ENCODE data around the gene TMC3.

TMC3 gene

GRCh38 chr15:81381720-81382119 is 7.7 kb upstream of the TMC3 start:
- Histone ChIP-seq H3K36me3 (ENCODE audit: control insufficient read depth, insufficient read depth, low read length, severe bottlenecking) (no peaks in the 10 kb centered on the region), H3K27me3 (replicated peaks; ENCODE audit: control insufficient read depth, insufficient read depth, low read length) (no peaks in the 10 kb centered on the region), H3K9ac (ENCODE audit: low read length) (no peak overlapping the region), H3K4me3 (ENCODE audit: low read length) (no peak overlapping the region), H3K9me3 (ENCODE audit: control insufficient read depth, low read length) (no peaks in the 10 kb centered on the region), H3K4me1 (ENCODE audit: control insufficient read depth, insufficient read depth, low read length) (peaks cover 5% of the 10 kb centered on the region)
- DNase-seq (ENCODE audit: low read depth): no peak

- Histone ChIP-seq H3K9ac (ENCODE audit: low read length) (no peak overlapping the region), H3K4me3 (ENCODE audit: low read length) (no peak overlapping the region), H3K27me3 (replicated peaks; ENCODE audit: control insufficient read depth, insufficient read depth, low read length) (no peaks in the 10 kb centered on the region), H3K9me3 (ENCODE audit: control insufficient read depth, low read length) (no peaks in the 10 kb centered on the region), H3K4me1 (ENCODE audit: control insufficient read depth, insufficient read depth, low read length) (peaks cover 5% of the 10 kb centered on the region), H3K36me3 (ENCODE audit: control insufficient read depth, insufficient read depth, low read length, severe bottlenecking) (no peaks in the 10 kb centered on the region)
- no peak for DNase-seq (ENCODE audit: low read depth)
Observed at GRCh38 chr15:81380668-81381067, 6.7 kb upstream of the TMC3 start.

- H3K36me3 ChIP-seq (ENCODE audit: control insufficient read depth, insufficient read depth, low read length, severe bottlenecking): no peaks in the 10 kb centered on the region
- no peak overlapping the region for H3K9ac ChIP-seq (ENCODE audit: low read length)
- peaks cover 9% of the 10 kb centered on the region for H3K4me1 ChIP-seq (ENCODE audit: control insufficient read depth, insufficient read depth, low read length)
- no peak for DNase-seq (ENCODE audit: low read depth)
- H3K9me3 ChIP-seq (ENCODE audit: control insufficient read depth, low read length): no peaks in the 10 kb centered on the region
- no peak overlapping the region for H3K4me3 ChIP-seq (ENCODE audit: low read length)
- no peaks in the 10 kb centered on the region for H3K27me3 ChIP-seq (replicated peaks; ENCODE audit: control insufficient read depth, insufficient read depth, low read length)
Observed at GRCh38 chr15:81380203-81380602, 6.2 kb upstream of the TMC3 start.

GRCh38 chr15:81379269-81379668 is 5.3 kb upstream of the TMC3 start:
- Histone ChIP-seq H3K4me3 (ENCODE audit: low read length) (no peak overlapping the region), H3K9me3 (ENCODE audit: control insufficient read depth, low read length) (no peaks in the 10 kb centered on the region), H3K36me3 (ENCODE audit: control insufficient read depth, insufficient read depth, low read length, severe bottlenecking) (no peaks in the 10 kb centered on the region), H3K4me1 (ENCODE audit: control insufficient read depth, insufficient read depth, low read length) (peaks cover 18% of the 10 kb centered on the region), H3K9ac (ENCODE audit: low read length) (no peak overlapping the region), H3K27me3 (replicated peaks; ENCODE audit: control insufficient read depth, insufficient read depth, low read length) (no peaks in the 10 kb centered on the region)
- DNase-seq (ENCODE audit: low read depth): no peak

GRCh38 chr15:81378443-81378842 is 4.4 kb upstream of the TMC3 start:
- Histone ChIP-seq H3K36me3 (ENCODE audit: control insufficient read depth, insufficient read depth, low read length, severe bottlenecking) (no peaks in the 10 kb centered on the region), H3K4me1 (ENCODE audit: control insufficient read depth, insufficient read depth, low read length) (peaks cover 19% of the 10 kb centered on the region), H3K9ac (ENCODE audit: low read length) (no peak overlapping the region), H3K9me3 (ENCODE audit: control insufficient read depth, low read length) (no peaks in the 10 kb centered on the region), H3K4me3 (ENCODE audit: low read length) (no peak overlapping the region), H3K27me3 (replicated peaks; ENCODE audit: control insufficient read depth, insufficient read depth, low read length) (peaks cover 6% of the 10 kb centered on the region)
- no peak for DNase-seq (ENCODE audit: low read depth)

- peaks cover 6% of the 10 kb centered on the region for H3K27me3 ChIP-seq (replicated peaks; ENCODE audit: control insufficient read depth, insufficient read depth, low read length)
- H3K9me3 ChIP-seq (ENCODE audit: control insufficient read depth, low read length): no peaks in the 10 kb centered on the region
- no peak overlapping the region for H3K4me3 ChIP-seq (ENCODE audit: low read length)
- H3K36me3 ChIP-seq (ENCODE audit: control insufficient read depth, insufficient read depth, low read length, severe bottlenecking): no peaks in the 10 kb centered on the region
- DNase-seq (ENCODE audit: low read depth): no peak
- H3K4me1 ChIP-seq (ENCODE audit: control insufficient read depth, insufficient read depth, low read length): peaks cover 19% of the 10 kb centered on the region
- H3K9ac ChIP-seq (ENCODE audit: low read length): no peak overlapping the region
Observed at GRCh38 chr15:81377871-81378270, 3.9 kb upstream of the TMC3 start.

- Histone ChIP-seq H3K4me3 (ENCODE audit: low read length) (no peak overlapping the region), H3K9ac (ENCODE audit: low read length) (no peak overlapping the region), H3K36me3 (ENCODE audit: control insufficient read depth, insufficient read depth, low read length, severe bottlenecking) (no peaks in the 10 kb centered on the region), H3K9me3 (ENCODE audit: control insufficient read depth, low read length) (no peaks in the 10 kb centered on the region), H3K27me3 (replicated peaks; ENCODE audit: control insufficient read depth, insufficient read depth, low read length) (peaks cover 10% of the 10 kb centered on the region), H3K4me1 (ENCODE audit: control insufficient read depth, insufficient read depth, low read length) (peaks cover 19% of the 10 kb centered on the region)
- DNase-seq (ENCODE audit: low read depth): no peak
Observed at GRCh38 chr15:81376231-81376630, 2.2 kb upstream of the TMC3 start.

GRCh38 chr15:81375461-81375860 is 1.4 kb upstream of the TMC3 start:
- DNase-seq (ENCODE audit: low read depth): no peak

GRCh38 chr15:81373176-81373575 is 837 bp downstream of the TMC3 start:
- Histone ChIP-seq H3K36me3 (ENCODE audit: control insufficient read depth, insufficient read depth, low read length, severe bottlenecking) (no peaks in the 10 kb centered on the region), H3K27me3 (replicated peaks; ENCODE audit: control insufficient read depth, insufficient read depth, low read length) (peaks cover 10% of the 10 kb centered on the region), H3K4me1 (ENCODE audit: control insufficient read depth, insufficient read depth, low read length) (peaks cover 14% of the 10 kb centered on the region), H3K4me3 (ENCODE audit: low read length) (no peak overlapping the region), H3K9me3 (ENCODE audit: control insufficient read depth, low read length) (no peaks in the 10 kb centered on the region), H3K9ac (ENCODE audit: low read length) (no peak overlapping the region)
- DNase-seq (ENCODE audit: low read depth): no peak

More at GRCh38 chr15:81375461-81375860, 1.4 kb upstream of the TMC3 start:
- Histone ChIP-seq H3K9me3 (ENCODE audit: control insufficient read depth, low read length) (no peaks in the 10 kb centered on the region), H3K4me3 (ENCODE audit: low read length) (no peak overlapping the region), H3K36me3 (ENCODE audit: control insufficient read depth, insufficient read depth, low read length, severe bottlenecking) (no peaks in the 10 kb centered on the region), H3K27me3 (replicated peaks; ENCODE audit: control insufficient read depth, insufficient read depth, low read length) (peaks cover 10% of the 10 kb centered on the region), H3K9ac (ENCODE audit: low read length) (no peak overlapping the region), H3K4me1 (ENCODE audit: control insufficient read depth, insufficient read depth, low read length) (peaks cover 19% of the 10 kb centered on the region)

GRCh38 chr15:81372575-81372974 is 1.4 kb downstream of the TMC3 start:
- no peak overlapping the region for H3K4me3 ChIP-seq (ENCODE audit: low read length)
- peaks cover 10% of the 10 kb centered on the region for H3K27me3 ChIP-seq (replicated peaks; ENCODE audit: control insufficient read depth, insufficient read depth, low read length)
- peaks cover 14% of the 10 kb centered on the region for H3K4me1 ChIP-seq (ENCODE audit: control insufficient read depth, insufficient read depth, low read length)
- no peaks in the 10 kb centered on the region for H3K9me3 ChIP-seq (ENCODE audit: control insufficient read depth, low read length)
- H3K9ac ChIP-seq (ENCODE audit: low read length): no peak overlapping the region
- DNase-seq (ENCODE audit: low read depth): no peak
- H3K36me3 ChIP-seq (ENCODE audit: control insufficient read depth, insufficient read depth, low read length, severe bottlenecking): no peaks in the 10 kb centered on the region

GRCh38 chr15:81363718-81364500 is 10.1 kb downstream of the TMC3 start:
- no peaks in the 10 kb centered on the region for H3K36me3 ChIP-seq (ENCODE audit: control insufficient read depth, insufficient read depth, low read length, severe bottlenecking)

GRCh38 chr15:81363276-81363675 is 10.7 kb downstream of the TMC3 start:
- DNase-seq (ENCODE audit: low read depth): no peak
- no peak overlapping the region for H3K9ac ChIP-seq (ENCODE audit: low read length)
- H3K4me1 ChIP-seq (ENCODE audit: control insufficient read depth, insufficient read depth, low read length): peaks cover 8% of the 10 kb centered on the region
- no peaks in the 10 kb centered on the region for H3K36me3 ChIP-seq (ENCODE audit: control insufficient read depth, insufficient read depth, low read length, severe bottlenecking)
- no peak overlapping the region for H3K4me3 ChIP-seq (ENCODE audit: low read length)
- H3K9me3 ChIP-seq (ENCODE audit: control insufficient read depth, low read length): peaks cover 2% of the 10 kb centered on the region
- H3K27me3 ChIP-seq (replicated peaks; ENCODE audit: control insufficient read depth, insufficient read depth, low read length): no peaks in the 10 kb centered on the region

More at GRCh38 chr15:81363718-81364500, 10.1 kb downstream of the TMC3 start:
- Histone ChIP-seq H3K4me3 (ENCODE audit: low read length) (no peak overlapping the region), H3K4me1 (ENCODE audit: control insufficient read depth, insufficient read depth, low read length) (peaks cover 8% of the 10 kb centered on the region), H3K9ac (ENCODE audit: low read length) (no peak overlapping the region), H3K9me3 (ENCODE audit: control insufficient read depth, low read length) (peaks cover 2% of the 10 kb centered on the region), H3K27me3 (replicated peaks; ENCODE audit: control insufficient read depth, insufficient read depth, low read length) (no peaks in the 10 kb centered on the region)
- DNase-seq (ENCODE audit: low read depth): no peak
